GM12891 (cell line): ENCODE measurements around the gene RBFOX1.

ENCODE experiments used
- POLR2A ChIP-seq: IDR thresholded peaks from 2 replicates; pipeline ENCODE4 v1.6.1; 2011; ENCODE audit warnings: low read depth, low read length, control low read depth
- POU2F2 ChIP-seq: IDR thresholded peaks from 2 replicates; pipeline ENCODE4 v1.6.1; 2011; ENCODE audit warnings: low read depth, mild to moderate bottlenecking, control low read depth, low read length, moderate library complexity

DNA sequence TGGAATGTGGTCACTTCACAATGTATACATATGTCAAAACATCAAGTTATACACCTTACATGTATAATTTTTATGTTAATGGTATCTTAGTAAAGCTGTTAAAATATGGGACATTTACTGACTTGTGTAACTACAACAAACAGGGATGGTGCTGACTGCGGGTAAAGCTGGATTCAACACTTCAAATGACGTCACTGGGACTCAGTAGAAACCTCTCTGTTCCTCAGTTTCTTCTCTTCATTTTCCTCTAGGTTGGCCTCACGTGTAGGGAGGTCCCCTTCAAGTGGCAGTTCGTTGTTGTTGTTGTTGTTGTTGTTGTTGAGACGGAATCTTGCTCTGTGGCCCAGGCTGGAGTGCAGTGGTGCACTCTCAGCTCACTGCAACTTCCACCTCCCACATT lies 182.9 kb downstream of the RBFOX1 start:
- TF ChIP-seq POLR2A = no peak
- TF ChIP-seq POU2F2 = no peak
